ENCODE measurements around the gene SLIT3.

- no peak for TF ChIP-seq CTCF (IDR thresholded peaks at IDR 0.05)
- TF ChIP-seq EP300 (IDR thresholded peaks at IDR 0.05), result no peak
Measured at GRCh38 chr5:168874713-168875380, 426.1 kb downstream of the SLIT3 start.

Measured in stomach (tissue), 4 donors.